ENCODE data around the gene PSMD6.

Gene PSMD6

DNA sequence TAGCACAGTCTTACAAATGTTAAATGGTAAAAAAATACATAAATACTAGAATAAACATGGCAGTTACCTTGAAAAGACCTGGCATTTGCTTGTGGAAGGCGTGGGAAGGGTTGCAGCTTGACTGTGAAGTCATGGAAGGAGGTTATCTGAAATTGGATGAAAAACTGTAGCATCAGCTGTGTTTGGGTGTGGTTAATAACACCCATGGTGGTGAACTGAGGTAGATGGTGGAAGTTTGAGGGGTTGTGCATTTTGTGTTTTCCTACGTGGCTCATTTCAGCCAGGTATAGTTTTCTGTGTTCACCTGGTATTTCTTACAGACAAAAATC, 46.5 kb downstream of the PSMD6 start:
- no peak for DNase-seq (ENCODE audit: low spot score)

GRCh38 chr3:63976161-63976871, 47.0 kb downstream of the PSMD6 start:
- peak; percentile 72 for DNase-seq (ENCODE audit: low spot score)

- no peak for DNase-seq (ENCODE audit: low spot score)
Observed at GRCh38 chr3:63975723-63976122, 47.6 kb downstream of the PSMD6 start.

GRCh38 chr3:63974451-63974850, 48.8 kb downstream of the PSMD6 start:
- no peak for DNase-seq (ENCODE audit: low spot score)

- no peak for DNase-seq (ENCODE audit: low spot score)
Observed at GRCh38 chr3:63973406-63973805, 49.9 kb downstream of the PSMD6 start.

DNA sequence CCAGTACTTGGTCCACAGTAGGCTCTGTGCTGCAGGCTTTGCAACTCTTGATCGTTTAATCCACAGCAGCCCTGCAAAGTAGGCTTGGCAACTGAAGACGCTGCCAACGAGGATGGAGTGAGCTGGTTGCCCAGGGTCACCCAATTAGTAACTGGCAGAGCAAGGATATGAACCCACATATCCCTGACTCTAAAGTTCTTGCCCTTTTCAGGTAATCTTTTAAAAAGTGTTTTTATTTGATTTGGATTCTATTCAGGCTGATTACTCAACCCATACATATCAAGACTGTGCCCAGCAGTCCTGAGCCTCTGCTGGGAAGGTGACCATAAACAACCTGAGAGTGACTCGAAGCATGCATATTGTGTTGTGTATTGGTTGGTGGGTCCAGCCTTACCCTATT, 50.3 kb downstream of the PSMD6 start:
- DNase-seq (ENCODE audit: low spot score): no peak

DNA sequence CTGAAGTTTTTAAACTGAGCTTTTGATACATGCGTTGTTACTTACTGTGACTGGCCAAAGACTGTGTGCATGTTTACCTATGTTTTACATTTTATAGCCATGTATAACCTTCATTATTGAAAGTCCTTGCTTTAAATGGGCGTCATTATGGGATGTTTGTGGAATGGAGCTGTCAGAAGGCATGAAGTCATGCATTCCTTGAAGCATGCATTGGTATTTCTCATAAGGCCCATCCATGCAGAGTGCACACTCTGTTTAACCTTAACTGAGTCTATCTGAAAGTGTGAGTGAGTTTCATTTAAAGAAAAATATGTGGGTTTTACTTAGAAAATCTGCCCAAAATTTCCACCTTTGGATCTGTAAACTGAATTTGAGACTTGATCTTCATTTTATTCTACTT, 51.1 kb downstream of the PSMD6 start:
- peak; percentile 51 for DNase-seq (ENCODE audit: low spot score)

GRCh38 chr3:63970631-63971475, 52.4 kb downstream of the PSMD6 start:
- DNase-seq (ENCODE audit: low spot score): no peak

DNA sequence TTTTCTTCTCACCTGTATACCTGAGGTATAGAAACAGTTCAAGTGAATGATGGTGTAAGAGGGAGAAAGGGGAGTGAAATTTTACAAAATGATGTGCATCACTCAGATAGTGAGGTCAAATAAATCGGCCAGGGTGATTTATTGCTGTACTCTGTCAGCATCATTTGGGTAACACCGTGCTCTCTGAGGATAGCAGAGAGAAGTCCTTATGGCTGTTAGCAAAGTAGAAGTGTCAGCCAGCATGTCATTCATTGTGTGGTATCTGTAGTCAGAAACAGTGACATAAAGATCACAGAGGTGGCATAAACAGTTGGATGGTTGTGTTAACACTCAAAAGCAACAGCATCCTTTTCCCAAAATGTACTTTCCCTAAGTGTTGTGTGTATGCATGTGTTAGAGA, 53.4 kb downstream of the PSMD6 start:
- no peak for DNase-seq (ENCODE audit: low spot score)

DNA sequence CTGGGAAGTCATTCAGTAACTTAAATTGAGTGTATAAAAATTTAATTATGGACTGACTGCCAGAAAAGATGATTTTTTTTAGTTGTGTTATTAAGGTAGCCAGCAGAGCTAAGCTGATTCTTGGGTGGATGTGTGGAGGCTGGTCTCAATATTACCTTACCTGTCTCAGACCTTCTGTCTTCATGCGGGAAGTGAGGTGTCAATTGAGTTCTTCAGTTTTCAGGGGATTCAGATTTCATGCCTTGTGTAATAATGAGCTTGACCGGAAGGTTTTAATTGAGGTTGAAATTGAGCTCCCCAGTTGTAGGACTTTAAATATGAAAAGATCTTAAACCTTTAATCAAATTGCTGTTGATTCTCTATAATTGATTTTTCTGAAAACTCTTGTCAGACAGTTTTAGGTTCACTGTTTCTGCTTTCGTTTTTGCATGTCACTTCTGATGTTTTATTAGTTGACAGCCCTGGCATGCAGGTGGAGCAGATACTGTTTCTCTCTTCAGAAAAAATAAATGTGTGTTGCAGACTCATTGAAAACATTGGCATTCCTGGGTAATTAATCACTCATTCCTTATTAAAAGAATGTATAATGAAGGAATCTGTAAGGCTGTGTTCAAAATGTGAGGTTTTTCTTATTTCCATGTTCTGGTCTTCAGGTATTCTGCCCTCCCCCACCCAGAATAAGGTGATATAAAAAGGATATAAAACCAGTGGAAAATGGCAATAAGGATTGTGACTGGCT, 54.5 kb downstream of the PSMD6 start:
- no peak for DNase-seq (ENCODE audit: low spot score)

GRCh38 chr3:63967675-63968611, 55.4 kb downstream of the PSMD6 start:
- peak; percentile 14 for DNase-seq (ENCODE audit: low spot score)

- DNase-seq (ENCODE audit: low spot score): no peak
Observed at GRCh38 chr3:63966871-63967270, 56.4 kb downstream of the PSMD6 start.

DNA sequence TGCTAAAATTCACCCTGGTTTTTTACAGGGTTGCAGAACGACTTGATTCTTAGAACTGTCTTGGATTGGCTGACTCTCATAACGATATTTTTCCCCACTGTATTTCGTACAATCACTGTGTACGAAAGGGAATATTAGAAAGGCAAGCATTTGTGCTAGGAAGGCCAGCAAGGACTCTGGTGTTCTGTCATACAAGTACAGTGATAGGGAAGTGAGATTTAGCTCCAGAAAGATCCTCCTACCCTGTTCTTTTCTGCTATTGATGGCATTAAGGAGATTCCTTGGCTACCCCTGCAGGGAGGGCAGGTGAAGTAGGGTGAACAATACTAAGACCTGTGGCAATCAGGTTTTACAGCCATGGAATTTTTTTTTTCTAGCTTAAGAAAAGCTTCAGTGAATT, 57.3 kb downstream of the PSMD6 start:
- no peak for DNase-seq (ENCODE audit: low spot score)

GRCh38 chr3:63964681-63965485, 58.4 kb downstream of the PSMD6 start:
- no peak for DNase-seq (ENCODE audit: low spot score)

- no peak for DNase-seq (ENCODE audit: low spot score)
Observed at GRCh38 chr3:63963496-63963895, 59.8 kb downstream of the PSMD6 start.

GRCh38 chr3:63961891-63962290, 61.4 kb downstream of the PSMD6 start:
- DNase-seq (ENCODE audit: low spot score): no peak
